Right lobe of liver (tissue), 4 donors: ENCODE results near the gene LAPTM5.

ENCODE experiments used
- POLR2A ChIP-seq: fragments of 450-650 bp; IDR thresholded peaks from one replicate; pipeline ENCODE4 v1.6.1; 2017; ENCODE audit warnings: antibody characterized with exemption, mild to moderate bottlenecking
- TF ChIP-seq, protein P1 (sequence below), 4 donors: fragments of 200-600 bp in 3 of 4; fragments of 450-650 bp in 1 of 4; IDR thresholded peaks; one replicate each; pipeline versions ENCODE4 v1.5.1 to v1.8.0; 2016 to 2022; ENCODE audit warnings: antibody characterized with exemption in 4 of 4, mild to moderate bottlenecking in 2 of 4
- donor health status: DM: no; HTN: no; CAD: no.
- donor health status: DM: no; HTN: no; CAD: no.
- donor health status: DM: no; HTN: yes; CAD: no.

DNA sequence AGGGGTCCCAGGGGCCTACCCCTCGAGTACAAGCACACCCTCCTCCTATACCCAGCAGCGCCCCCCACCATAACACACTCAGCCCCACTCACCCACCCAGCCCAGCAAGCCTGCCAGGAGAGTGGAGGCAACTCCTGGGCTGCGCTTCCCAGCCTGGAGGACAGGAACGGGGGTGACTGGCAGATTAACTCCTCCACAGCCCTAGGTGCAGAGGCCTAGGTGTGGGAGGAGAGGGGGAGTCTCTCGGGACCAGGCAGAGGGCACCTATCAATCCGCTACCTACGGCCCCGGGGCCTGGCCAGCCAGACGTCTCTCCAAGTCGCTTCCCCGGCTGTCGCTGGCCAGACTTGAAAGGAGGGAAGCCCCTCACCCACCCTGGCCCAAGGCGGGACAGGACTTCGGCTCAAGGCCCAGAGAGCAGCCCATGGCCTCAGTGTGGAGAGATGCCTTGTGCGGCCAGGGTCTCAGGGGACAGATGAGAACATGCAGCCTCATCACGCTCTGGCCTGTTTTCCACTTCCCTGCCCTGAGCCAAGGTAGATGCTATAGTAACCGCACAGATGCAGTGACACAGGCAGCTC, 59.1 kb downstream of the LAPTM5 start:
- TF ChIP-seq, protein P1, sequence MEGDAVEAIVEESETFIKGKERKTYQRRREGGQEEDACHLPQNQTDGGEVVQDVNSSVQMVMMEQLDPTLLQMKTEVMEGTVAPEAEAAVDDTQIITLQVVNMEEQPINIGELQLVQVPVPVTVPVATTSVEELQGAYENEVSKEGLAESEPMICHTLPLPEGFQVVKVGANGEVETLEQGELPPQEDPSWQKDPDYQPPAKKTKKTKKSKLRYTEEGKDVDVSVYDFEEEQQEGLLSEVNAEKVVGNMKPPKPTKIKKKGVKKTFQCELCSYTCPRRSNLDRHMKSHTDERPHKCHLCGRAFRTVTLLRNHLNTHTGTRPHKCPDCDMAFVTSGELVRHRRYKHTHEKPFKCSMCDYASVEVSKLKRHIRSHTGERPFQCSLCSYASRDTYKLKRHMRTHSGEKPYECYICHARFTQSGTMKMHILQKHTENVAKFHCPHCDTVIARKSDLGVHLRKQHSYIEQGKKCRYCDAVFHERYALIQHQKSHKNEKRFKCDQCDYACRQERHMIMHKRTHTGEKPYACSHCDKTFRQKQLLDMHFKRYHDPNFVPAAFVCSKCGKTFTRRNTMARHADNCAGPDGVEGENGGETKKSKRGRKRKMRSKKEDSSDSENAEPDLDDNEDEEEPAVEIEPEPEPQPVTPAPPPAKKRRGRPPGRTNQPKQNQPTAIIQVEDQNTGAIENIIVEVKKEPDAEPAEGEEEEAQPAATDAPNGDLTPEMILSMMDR (IDR thresholded peaks at IDR 0.05), result no peak
- TF ChIP-seq POLR2A, result no peak
